Neural cell (in vitro differentiated cells): ENCODE measurements around the gene UNC5B. TPM values are rescaled to one million over a fixed set of nuclear protein-coding genes. Genes with fewer than 3 reads are reported as not detected.

Experiments used
- H2AFZ ChIP-seq: fragments of 200-600, 300-800 bp; sonication (generic), shearing (Covaris generic); 2 replicates; pipeline ENCODE4 v1.6.0; 2014; ENCODE audit warnings: low read depth, mild to moderate bottlenecking, antibody characterized with exemption, low read length, moderate library complexity
- H3F3A ChIP-seq: fragments of 200-600 bp; shearing (Covaris generic); 2 replicates; pipeline ENCODE4 v1.6.1; 2016; ENCODE audit warnings: mild to moderate bottlenecking, moderate library complexity, mixed read lengths, antibody characterized with exemption, low read length; ENCODE audit not compliant: insufficient read depth, poor library complexity, severe bottlenecking
- H3K27ac ChIP-seq: fragments of 200-600, 300-800 bp; sonication (generic), shearing (Covaris generic); 2 replicates; pipeline ENCODE4 v1.5.1; 2014; ENCODE audit warnings: mild to moderate bottlenecking, low read length, moderate library complexity
- H3K27me3 ChIP-seq: fragments of 300-800, 200-600 bp; sonication (generic), shearing (Covaris generic); 2 replicates; pipeline ENCODE4 v1.6.0; 2014; ENCODE audit warnings: mild to moderate bottlenecking, low read depth, low read length, moderate library complexity; ENCODE audit not compliant: insufficient read depth
- H3K36me3 ChIP-seq: fragments of 300-800, 200-600 bp; sonication (generic), shearing (Covaris generic); 2 replicates; pipeline ENCODE4 v1.5.1; 2014; ENCODE audit warnings: mild to moderate bottlenecking, antibody characterized with exemption, low read length, moderate library complexity; ENCODE audit not compliant: insufficient read depth
- H3K4me2 ChIP-seq: fragments of 300-800, 200-600 bp; sonication (generic), shearing (Covaris generic); 2 replicates; pipeline ENCODE4 v1.6.0; 2014; ENCODE audit warnings: mild to moderate bottlenecking, low read length
- H3K4me3 ChIP-seq: fragments of 300-800, 200-600 bp; sonication (generic), shearing (Covaris generic); 2 replicates; pipeline ENCODE4 v1.5.1; 2014; ENCODE audit warnings: mild to moderate bottlenecking, low read length, moderate library complexity
- H3K79me2 ChIP-seq: fragments of 200-600 bp; shearing (Covaris generic); replicated peaks from 2 replicates; pipeline ENCODE4 v1.6.0; 2014; ENCODE audit warnings: mild to moderate bottlenecking, low read length, moderate library complexity; ENCODE audit not compliant: insufficient read depth
- H3K9ac ChIP-seq: fragments of 300-800, 200-600 bp; sonication (generic), shearing (Covaris generic); 2 replicates; pipeline ENCODE4 v1.6.1; 2016; ENCODE audit warnings: mild to moderate bottlenecking, low read length, mixed read lengths
- H3K9me2 ChIP-seq: fragments of 200-600 bp; shearing (Covaris generic); 2 replicates; pipeline ENCODE4 v1.6.1; 2016; ENCODE audit warnings: mild to moderate bottlenecking, low read length, mixed read lengths; ENCODE audit not compliant: insufficient read depth
- H3K9me3 ChIP-seq: fragments of 200-600, 300-800 bp; sonication (generic), shearing (Covaris generic); 2 replicates; pipeline ENCODE4 v1.6.1; 2016; ENCODE audit warnings: mild to moderate bottlenecking, mixed run types, low read length, moderate library complexity, mixed read lengths
- H4K20me1 ChIP-seq: fragments of 200-600 bp; shearing (Covaris generic); 2 replicates; pipeline ENCODE4 v1.6.1; 2016; ENCODE audit warnings: mild to moderate bottlenecking, mixed run types; ENCODE audit not compliant: insufficient read depth
- EP300 ChIP-seq: fragments of 450-650 bp; conservative IDR thresholded peaks from 2 replicates; pipeline ENCODE4 v1.6.1; 2014; ENCODE audit warnings: antibody characterized with exemption, mild to moderate bottlenecking, moderate library complexity; ENCODE audit not compliant: poor library complexity, severe bottlenecking
- EZH2 ChIP-seq: fragments of 200-600, 300-800 bp; shearing (Covaris generic), sonication (generic); IDR thresholded peaks from 2 replicates; pipeline ENCODE4 v1.6.1; 2014; ENCODE audit warnings: antibody characterized with exemption, low read length, borderline replicate concordance, mild to moderate bottlenecking; ENCODE audit not compliant: insufficient read depth, poor library complexity, severe bottlenecking
- MXI1 ChIP-seq: fragments of 450-650 bp; conservative IDR thresholded peaks from 2 replicates; pipeline ENCODE4 v1.6.1; 2014; ENCODE audit warnings: antibody characterized with exemption, mild to moderate bottlenecking; ENCODE audit not compliant: poor library complexity, severe bottlenecking
- POLR2AphosphoS5 ChIP-seq: IDR thresholded peaks from 2 replicates; pipeline ENCODE4 v1.6.1; 2012
- RAD21 ChIP-seq: fragments of 450-650 bp; conservative IDR thresholded peaks from 2 replicates; pipeline ENCODE4 v1.6.1; 2014; ENCODE audit warnings: antibody characterized with exemption, mild to moderate bottlenecking, moderate library complexity
- SMC3 ChIP-seq: fragments of 450-650 bp; conservative IDR thresholded peaks from 2 replicates; pipeline ENCODE4 v1.6.1; 2014; ENCODE audit warnings: antibody characterized with exemption, mild to moderate bottlenecking, moderate library complexity; ENCODE audit not compliant: poor library complexity
- TAF1 ChIP-seq: IDR thresholded peaks from 2 replicates; pipeline ENCODE4 v1.6.1; 2012; ENCODE audit warnings: low read depth
- polyA plus RNA-seq: library from polyadenylated mRNA; depleted of rRNA; stranded (reverse); fragments of >200 nt; gene quantifications from 2 replicates; pipeline ENCODE4 v1.2.3, GENCODE V29; 2014
- TF ChIP-seq, protein P1 (sequence below): IDR thresholded peaks from 2 replicates; pipeline ENCODE4 v1.6.1; 2012; ENCODE audit warnings: borderline replicate concordance
- TF ChIP-seq, protein P2 (sequence below): fragments of 450-650 bp; IDR thresholded peaks from 2 replicates; pipeline ENCODE4 v1.5.1; 2014; ENCODE audit warnings: antibody characterized with exemption, mild to moderate bottlenecking, moderate library complexity; ENCODE audit not compliant: poor library complexity, severe bottlenecking

The UNC5B gene
- polyA plus RNA-seq, 1 donor from 2014 or later = 2.0 TPM

DNA sequence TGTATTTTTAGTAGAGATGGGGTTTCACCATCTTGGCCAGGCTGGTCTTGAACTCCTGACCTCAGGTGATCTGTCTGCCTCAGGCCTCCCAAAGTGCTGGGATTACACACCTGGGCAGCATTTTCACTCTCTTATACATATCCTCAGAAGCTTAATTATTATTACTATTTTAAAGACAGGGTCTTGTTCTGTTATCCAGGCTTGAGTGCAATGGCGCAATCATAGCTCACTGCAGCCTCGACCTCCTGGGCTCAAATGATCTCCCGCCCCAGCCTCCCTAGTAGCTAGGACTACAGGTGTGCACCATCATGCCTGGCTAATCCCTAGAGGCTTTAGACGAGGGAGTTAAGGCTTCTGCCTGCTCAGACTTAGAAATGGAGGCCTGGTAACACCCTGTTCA, 26.3 kb downstream of the UNC5B start:
- TF ChIP-seq MXI1 (no peak), TAF1 (no peak), SMC3 (no peak), EP300 (no peak), RAD21 (no peak), POLR2AphosphoS5 (no peak), EZH2 (no peak)
- TF ChIP-seq, protein P1, sequence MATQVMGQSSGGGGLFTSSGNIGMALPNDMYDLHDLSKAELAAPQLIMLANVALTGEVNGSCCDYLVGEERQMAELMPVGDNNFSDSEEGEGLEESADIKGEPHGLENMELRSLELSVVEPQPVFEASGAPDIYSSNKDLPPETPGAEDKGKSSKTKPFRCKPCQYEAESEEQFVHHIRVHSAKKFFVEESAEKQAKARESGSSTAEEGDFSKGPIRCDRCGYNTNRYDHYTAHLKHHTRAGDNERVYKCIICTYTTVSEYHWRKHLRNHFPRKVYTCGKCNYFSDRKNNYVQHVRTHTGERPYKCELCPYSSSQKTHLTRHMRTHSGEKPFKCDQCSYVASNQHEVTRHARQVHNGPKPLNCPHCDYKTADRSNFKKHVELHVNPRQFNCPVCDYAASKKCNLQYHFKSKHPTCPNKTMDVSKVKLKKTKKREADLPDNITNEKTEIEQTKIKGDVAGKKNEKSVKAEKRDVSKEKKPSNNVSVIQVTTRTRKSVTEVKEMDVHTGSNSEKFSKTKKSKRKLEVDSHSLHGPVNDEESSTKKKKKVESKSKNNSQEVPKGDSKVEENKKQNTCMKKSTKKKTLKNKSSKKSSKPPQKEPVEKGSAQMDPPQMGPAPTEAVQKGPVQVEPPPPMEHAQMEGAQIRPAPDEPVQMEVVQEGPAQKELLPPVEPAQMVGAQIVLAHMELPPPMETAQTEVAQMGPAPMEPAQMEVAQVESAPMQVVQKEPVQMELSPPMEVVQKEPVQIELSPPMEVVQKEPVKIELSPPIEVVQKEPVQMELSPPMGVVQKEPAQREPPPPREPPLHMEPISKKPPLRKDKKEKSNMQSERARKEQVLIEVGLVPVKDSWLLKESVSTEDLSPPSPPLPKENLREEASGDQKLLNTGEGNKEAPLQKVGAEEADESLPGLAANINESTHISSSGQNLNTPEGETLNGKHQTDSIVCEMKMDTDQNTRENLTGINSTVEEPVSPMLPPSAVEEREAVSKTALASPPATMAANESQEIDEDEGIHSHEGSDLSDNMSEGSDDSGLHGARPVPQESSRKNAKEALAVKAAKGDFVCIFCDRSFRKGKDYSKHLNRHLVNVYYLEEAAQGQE = no peak
- TF ChIP-seq, protein P2, sequence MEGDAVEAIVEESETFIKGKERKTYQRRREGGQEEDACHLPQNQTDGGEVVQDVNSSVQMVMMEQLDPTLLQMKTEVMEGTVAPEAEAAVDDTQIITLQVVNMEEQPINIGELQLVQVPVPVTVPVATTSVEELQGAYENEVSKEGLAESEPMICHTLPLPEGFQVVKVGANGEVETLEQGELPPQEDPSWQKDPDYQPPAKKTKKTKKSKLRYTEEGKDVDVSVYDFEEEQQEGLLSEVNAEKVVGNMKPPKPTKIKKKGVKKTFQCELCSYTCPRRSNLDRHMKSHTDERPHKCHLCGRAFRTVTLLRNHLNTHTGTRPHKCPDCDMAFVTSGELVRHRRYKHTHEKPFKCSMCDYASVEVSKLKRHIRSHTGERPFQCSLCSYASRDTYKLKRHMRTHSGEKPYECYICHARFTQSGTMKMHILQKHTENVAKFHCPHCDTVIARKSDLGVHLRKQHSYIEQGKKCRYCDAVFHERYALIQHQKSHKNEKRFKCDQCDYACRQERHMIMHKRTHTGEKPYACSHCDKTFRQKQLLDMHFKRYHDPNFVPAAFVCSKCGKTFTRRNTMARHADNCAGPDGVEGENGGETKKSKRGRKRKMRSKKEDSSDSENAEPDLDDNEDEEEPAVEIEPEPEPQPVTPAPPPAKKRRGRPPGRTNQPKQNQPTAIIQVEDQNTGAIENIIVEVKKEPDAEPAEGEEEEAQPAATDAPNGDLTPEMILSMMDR = no peak
- Histone ChIP-seq H3K9me3 (no peaks in the 10 kb centered on the region), H3K9me2 (no peaks in the 10 kb centered on the region), H3K27ac (no peak overlapping the region), H3K4me2 (no peak overlapping the region), H3F3A (no peaks in the 10 kb centered on the region), H3K79me2 (no peaks in the 10 kb centered on the region), H3K4me3 (no peak overlapping the region), H4K20me1 (no peaks in the 10 kb centered on the region), H3K9ac (no peak overlapping the region), H3K36me3 (no peaks in the 10 kb centered on the region), H2AFZ (no peak overlapping the region), H3K27me3 (no peaks in the 10 kb centered on the region)

DNA sequence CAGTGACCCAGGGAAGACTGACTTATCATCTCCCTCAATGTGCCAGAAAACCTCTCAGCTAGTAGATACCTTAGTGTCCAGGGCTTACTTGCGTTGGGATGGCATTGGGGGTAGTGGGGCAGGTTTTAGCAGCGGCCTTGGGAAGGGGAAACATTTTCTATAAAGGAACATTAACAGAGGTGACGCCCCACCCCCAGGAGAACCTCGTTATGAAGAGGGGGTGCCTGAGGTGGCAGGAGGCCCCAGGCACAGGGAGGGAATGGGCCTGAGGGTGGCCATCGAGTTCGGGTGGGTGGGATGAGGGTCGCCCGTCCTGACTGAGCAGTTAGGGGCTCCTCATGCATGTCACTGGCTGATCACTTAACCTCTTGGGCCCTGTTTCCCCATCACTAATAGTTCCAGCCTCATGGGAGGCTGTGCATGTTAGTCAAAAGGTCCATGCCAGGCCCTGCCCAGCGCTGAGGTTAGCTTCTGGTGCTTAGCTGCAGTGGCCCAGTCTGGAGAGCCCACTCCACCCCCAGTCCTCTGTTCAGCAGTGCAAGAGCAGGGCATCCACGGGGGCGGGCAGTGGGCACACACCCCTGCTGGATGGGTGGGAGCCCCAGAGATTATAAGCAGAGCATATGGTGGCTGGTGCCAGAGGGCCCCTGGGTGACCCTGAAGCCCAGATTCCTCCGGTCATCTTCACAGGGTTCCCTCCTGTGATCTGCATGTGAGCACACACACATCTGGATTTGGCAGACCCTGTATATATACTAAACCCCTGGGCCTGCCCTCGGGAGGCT, 27.0 kb downstream of the UNC5B start:
- H3K4me2 ChIP-seq = no peak overlapping the region
- TF ChIP-seq MXI1 (no peak), TAF1 (no peak), EP300 (no peak), EZH2 (no peak), SMC3 (no peak), RAD21 (no peak), POLR2AphosphoS5 (no peak)
- TF ChIP-seq, protein P2 = no peak
- TF ChIP-seq, protein P1 = no peak

More for the DNA sequence above, 27.0 kb downstream of the UNC5B start:
- Histone ChIP-seq H3K9me3 (no peaks in the 10 kb centered on the region), H3K36me3 (no peaks in the 10 kb centered on the region), H2AFZ (no peak overlapping the region), H3K9me2 (no peaks in the 10 kb centered on the region), H3K27me3 (no peaks in the 10 kb centered on the region), H3K4me3 (no peak overlapping the region), H3K79me2 (no peaks in the 10 kb centered on the region), H3F3A (no peaks in the 10 kb centered on the region), H3K27ac (no peak overlapping the region), H4K20me1 (no peaks in the 10 kb centered on the region), H3K9ac (no peak overlapping the region)
